ENCODE results near the gene CASZ1. TPM values are rescaled to one million over a fixed set of nuclear protein-coding genes. Genes with fewer than 3 reads are reported as not detected.

Gene CASZ1
- total and polyA plus RNA-seq, 2 donors (not counting 1 experiment from before 2014, with no cell fraction given): 0.34 to 0.50 TPM

- Histone ChIP-seq H3K9ac (ENCODE audit: insufficient read depth, low read length) (no peak overlapping the region), H3K9me3 (ENCODE audit: control insufficient read depth, insufficient read depth, low read depth, low read length) (no peaks in the 10 kb centered on the region), H3K79me2 (ENCODE audit: control insufficient read depth, insufficient read depth, low read length) (no peaks in the 10 kb centered on the region), H3K4me2 (ENCODE audit: extremely low read depth, insufficient read depth, low read length) (no peak overlapping the region), H3K27ac (ENCODE audit: insufficient read depth, low read length) (no peak overlapping the region), H2AFZ (ENCODE audit: low read length) (no peak overlapping the region), H3K36me3 (ENCODE audit: control insufficient read depth, insufficient read depth, low read length) (no peaks in the 10 kb centered on the region), H4K20me1 (ENCODE audit: control insufficient read depth, extremely low read depth, insufficient read depth, low read length) (no peaks in the 10 kb centered on the region), H3K4me3 (replicated peaks in 1 of 4; ENCODE audit: control extremely low read depth in 1 of 4, insufficient read depth in 1 of 4, low read depth in 3 of 4, low read length in 4 of 4) (no peak overlapping the region), H3K4me1 (ENCODE audit: control insufficient read depth, extremely low read depth, insufficient read depth, low read length) (no peaks in the 10 kb centered on the region), H3K27me3 (ENCODE audit: control insufficient read depth, insufficient read depth, low read length) (peaks cover 4% of the 10 kb centered on the region)
- no peak for DNase-seq (ENCODE audit: low read depth in 2 of 2)
- TF ChIP-seq EZH2 (IDR thresholded peaks at IDR 0.05; ENCODE audit: low read length, missing control alignments): no peak
- no peak for TF ChIP-seq CTCF (conservative IDR thresholded peaks at IDR 0.05 in 1 of 2, IDR thresholded peaks at IDR 0.05 in 1 of 2; ENCODE audit: low read depth in 1 of 2, low read length in 2 of 2)
These were observed 27.9 kb downstream of the CASZ1 start for GRCh38 chr1:10768552-10768951.

GRCh38 chr1:10767282-10767681 is 29.2 kb downstream of the CASZ1 start:
- Histone ChIP-seq H3K4me3 (replicated peaks in 1 of 4; ENCODE audit: control extremely low read depth in 1 of 4, insufficient read depth in 1 of 4, low read depth in 3 of 4, low read length in 4 of 4) (no peak overlapping the region), H2AFZ (ENCODE audit: low read length) (no peak overlapping the region), H3K79me2 (ENCODE audit: control insufficient read depth, insufficient read depth, low read length) (no peaks in the 10 kb centered on the region), H3K27me3 (ENCODE audit: control insufficient read depth, insufficient read depth, low read length) (peaks cover 3% of the 10 kb centered on the region), H3K4me2 (ENCODE audit: extremely low read depth, insufficient read depth, low read length) (no peak overlapping the region), H3K9ac (ENCODE audit: insufficient read depth, low read length) (no peak overlapping the region), H4K20me1 (ENCODE audit: control insufficient read depth, extremely low read depth, insufficient read depth, low read length) (no peaks in the 10 kb centered on the region), H3K9me3 (ENCODE audit: control insufficient read depth, insufficient read depth, low read depth, low read length) (no peaks in the 10 kb centered on the region), H3K27ac (ENCODE audit: insufficient read depth, low read length) (no peak overlapping the region), H3K4me1 (ENCODE audit: control insufficient read depth, extremely low read depth, insufficient read depth, low read length) (no peaks in the 10 kb centered on the region), H3K36me3 (ENCODE audit: control insufficient read depth, insufficient read depth, low read length) (no peaks in the 10 kb centered on the region)
- DNase-seq (ENCODE audit: low read depth in 2 of 2): no peak
- no peak for TF ChIP-seq EZH2 (IDR thresholded peaks at IDR 0.05; ENCODE audit: low read length, missing control alignments)
- TF ChIP-seq CTCF (conservative IDR thresholded peaks at IDR 0.05 in 1 of 2, IDR thresholded peaks at IDR 0.05 in 1 of 2; ENCODE audit: low read depth in 1 of 2, low read length in 2 of 2): no peak

- H3K27ac ChIP-seq (ENCODE audit: insufficient read depth, low read length): no peak overlapping the region
- H3K36me3 ChIP-seq (ENCODE audit: control insufficient read depth, insufficient read depth, low read length): no peaks in the 10 kb centered on the region
- H3K9ac ChIP-seq (ENCODE audit: insufficient read depth, low read length): no peak overlapping the region
- no peaks in the 10 kb centered on the region for H4K20me1 ChIP-seq (ENCODE audit: control insufficient read depth, extremely low read depth, insufficient read depth, low read length)
- no peaks in the 10 kb centered on the region for H3K27me3 ChIP-seq (ENCODE audit: control insufficient read depth, insufficient read depth, low read length)
- no peak for TF ChIP-seq EZH2 (IDR thresholded peaks at IDR 0.05; ENCODE audit: low read length, missing control alignments)
- no peak for TF ChIP-seq CTCF (conservative IDR thresholded peaks at IDR 0.05 in 1 of 2, IDR thresholded peaks at IDR 0.05 in 1 of 2; ENCODE audit: low read depth in 1 of 2, low read length in 2 of 2)
- H2AFZ ChIP-seq (ENCODE audit: low read length): no peak overlapping the region
- no peak for DNase-seq (ENCODE audit: low read depth in 2 of 2)
- no peaks in the 10 kb centered on the region for H3K79me2 ChIP-seq (ENCODE audit: control insufficient read depth, insufficient read depth, low read length)
- no peaks in the 10 kb centered on the region for H3K4me1 ChIP-seq (ENCODE audit: control insufficient read depth, extremely low read depth, insufficient read depth, low read length)
- no peak overlapping the region for H3K4me2 ChIP-seq (ENCODE audit: extremely low read depth, insufficient read depth, low read length)
- no peaks in the 10 kb centered on the region for H3K9me3 ChIP-seq (ENCODE audit: control insufficient read depth, insufficient read depth, low read depth, low read length)
- H3K4me3 ChIP-seq (replicated peaks in 1 of 4; ENCODE audit: control extremely low read depth in 1 of 4, insufficient read depth in 1 of 4, low read depth in 3 of 4, low read length in 4 of 4): no peak overlapping the region
These were observed 30.5 kb downstream of the CASZ1 start for GRCh38 chr1:10765734-10766478.
